Breast epithelium (tissue), 3 donors: ENCODE results near the gene TUBA1A.

ENCODE experiments used
- CTCF ChIP-seq, 3 donors: fragments of 450-650 bp; IDR thresholded peaks; one replicate each; pipeline ENCODE4 v1.5.1; 2016 to 2017; ENCODE audit warnings: antibody characterized with exemption in 3 of 3, mild to moderate bottlenecking in 3 of 3, moderate library complexity in 3 of 3
- POLR2A ChIP-seq: fragments of 450-650 bp; IDR thresholded peaks from one replicate; pipeline ENCODE4 v1.6.1; 2016; ENCODE audit warnings: antibody characterized with exemption, mild to moderate bottlenecking, moderate library complexity

GRCh38 chr12:49165114-49165513 lies 23.8 kb downstream of the TUBA1A start:
- TF ChIP-seq CTCF (IDR thresholded peaks at IDR 0.05): no peak
- no peak for TF ChIP-seq POLR2A
